HCT116 (cell line): ENCODE results near the gene RFX2. TPM values are rescaled to one million over a fixed set of nuclear protein-coding genes. Genes with fewer than 3 reads are reported as not detected.
A peak's percentile ranks its signal among the peaks of the same experiment; 100 is the strongest.

ENCODE experiments used
- ATAC-seq: fragments of 200-7000 bp; cut with Tn5 transposase; 2 replicates; pipeline ENCODE4 v1.9.1; 2020; ENCODE audit warnings: mild to moderate bottlenecking, moderate library complexity
- BruUV-seq: library from RNA; stranded (reverse); fragments of 400-500 nt; replicated peaks from 2 replicates; lab custom pipeline; 2021; lab: Mats Ljungman, UMichigan
- CTCF ChIA-PET: fragments of 300-600 bp; sonication (Branson Sonifier 250); formaldehyde crosslinking; loops from one replicate; lab custom pipeline; 2021; ENCODE audit warnings: antibody characterized with exemption; lab: Charles Lee
- POLR2A ChIA-PET: fragments of 300-600, 350-600 bp; sonication (Branson Sonifier 250); formaldehyde crosslinking; loops from one replicate; lab custom pipeline; 2021; ENCODE audit warnings: antibody characterized with exemption; lab: Charles Lee
- RAD21 ChIA-PET, 2 experiments: fragments of 300-600 bp; sonication (Branson Sonifier 250); formaldehyde crosslinking; loops; one replicate each; lab custom pipeline; 2023; ENCODE audit warnings: low total read pairs in 2 of 2; ENCODE audit not compliant: uncharacterized antibody in 2 of 2, unreplicated experiment in 2 of 2, low non-redundant PET in 1 of 2; lab: Charles Lee
- DNase-seq: peaks from one replicate; pipeline ENCODE4 v3.0.0-alpha.2; 2010; ENCODE audit warnings: low read depth, low spot score
- H2AFZ ChIP-seq: fragments of 200-600 bp; shearing (Covaris generic), sonication (generic); 2 replicates; pipeline ENCODE4 v1.6.1; 2017; ENCODE audit warnings: low read depth, mixed run types, mixed read lengths, antibody characterized with exemption, low read length; ENCODE audit not compliant: poor library complexity, severe bottlenecking
- H3K27ac ChIP-seq: 2 replicates; pipeline ENCODE4 v1.5.1; 2012; ENCODE audit warnings: low read depth, low read length
- H3K27me3 ChIP-seq: fragments of 200-600 bp; sonication (generic); 2 replicates; pipeline ENCODE4 v1.6.1; 2016; ENCODE audit warnings: mixed run types, low read length, mixed read lengths; ENCODE audit not compliant: insufficient read depth
- H3K36me3 ChIP-seq, 2 experiments: fragments of 200-500 bp in 1 of 2; fragments of 200-600 bp in 1 of 2; sonication (Bioruptor generic) in 1 of 2; sonication (generic) in 1 of 2; 2 replicates each; pipeline versions ENCODE4 v1.5.1 to v1.6.1; 2014 to 2016; ENCODE audit warnings: low read length in 2 of 2, inconsistent platforms in 1 of 2, mixed read lengths in 1 of 2, mixed run types in 1 of 2; ENCODE audit not compliant: insufficient read depth in 2 of 2, control insufficient read depth in 1 of 2
- H3K4me1 ChIP-seq, 2 experiments: fragments of 200-600 bp in 1 of 2; sonication (generic) in 1 of 2; 2 replicates each; pipeline versions ENCODE4 v1.5.1 to v1.6.1; 2012 to 2017; ENCODE audit warnings: low read length in 2 of 2, inconsistent platforms in 1 of 2, mild to moderate bottlenecking in 1 of 2, mixed read lengths in 1 of 2, mixed run types in 1 of 2, moderate library complexity in 1 of 2; ENCODE audit not compliant: insufficient read depth in 2 of 2, control insufficient read depth in 1 of 2
- H3K4me2 ChIP-seq: fragments of 200-600 bp; sonication (generic); 2 replicates; pipeline ENCODE4 v1.6.1; 2017; ENCODE audit warnings: mixed run types, low read length, mixed read lengths
- H3K4me3 ChIP-seq, 2 experiments: fragments of 200-600 bp in 1 of 2; sonication (generic) in 1 of 2; replicated peaks in 1 of 2; 2 replicates each; pipeline ENCODE4 v1.5.1; 2011 to 2016; ENCODE audit warnings: low read length in 2 of 2, control low read depth in 1 of 2, low read depth in 1 of 2, mild to moderate bottlenecking in 1 of 2, mixed read lengths in 1 of 2, mixed run types in 1 of 2
- H3K79me2 ChIP-seq: fragments of 200-600 bp; sonication (generic); 2 replicates; pipeline ENCODE4 v1.6.1; 2017; ENCODE audit warnings: mild to moderate bottlenecking, mixed run types, low read length, moderate library complexity, mixed read lengths; ENCODE audit not compliant: insufficient read depth
- H3K9ac ChIP-seq: fragments of 200-600 bp; sonication (generic); 2 replicates; pipeline ENCODE4 v1.6.1; 2016; ENCODE audit warnings: low read length, mixed read lengths
- H3K9me2 ChIP-seq: fragments of 200-600 bp; sonication (generic), shearing (Covaris generic); 2 replicates; pipeline ENCODE4 v1.6.1; 2017; ENCODE audit warnings: mixed run types, mild to moderate bottlenecking, moderate library complexity; ENCODE audit not compliant: insufficient read depth
- H3K9me3 ChIP-seq, 2 experiments: fragments of 200-500 bp in 1 of 2; fragments of 200-600 bp in 1 of 2; sonication (Bioruptor generic) in 1 of 2; sonication (generic) in 1 of 2; 2 replicates each; pipeline ENCODE4 v1.6.1; 2014 to 2017; ENCODE audit warnings: low read length in 2 of 2, mixed read lengths in 2 of 2, inconsistent platforms in 1 of 2, low read depth in 1 of 2, mild to moderate bottlenecking in 1 of 2, mixed run types in 1 of 2, moderate library complexity in 1 of 2; ENCODE audit not compliant: control insufficient read depth in 1 of 2, insufficient read depth in 1 of 2
- H4K20me1 ChIP-seq: fragments of 200-600 bp; sonication (generic), shearing (Covaris generic); 2 replicates; pipeline ENCODE4 v1.6.1; 2017; ENCODE audit warnings: mixed run types, mild to moderate bottlenecking, moderate library complexity; ENCODE audit not compliant: insufficient read depth
- ATF3 ChIP-seq: IDR thresholded peaks from 2 replicates; pipeline ENCODE4 v1.6.1; 2012
- CBX3 ChIP-seq: IDR thresholded peaks from 2 replicates; pipeline ENCODE4 v1.6.1; 2012; ENCODE audit warnings: low read depth
- CEBPB ChIP-seq: IDR thresholded peaks from 2 replicates; pipeline ENCODE4 v1.6.1; 2012; ENCODE audit warnings: low read depth
- CTCF ChIP-seq, 3 experiments: fragments of 200-600 bp in 1 of 3; sonication (generic) in 1 of 3; IDR thresholded peaks in 2 of 3; conservative IDR thresholded peaks in 1 of 3; 2 replicates each; pipeline ENCODE4 v1.5.1; 2012 to 2017; ENCODE audit warnings: low read depth in 2 of 3, low read length in 2 of 3, antibody characterized with exemption in 1 of 3, borderline replicate concordance in 1 of 3, control low read depth in 1 of 3, mild to moderate bottlenecking in 1 of 3, mixed read lengths in 1 of 3, mixed run types in 1 of 3, moderate library complexity in 1 of 3; ENCODE audit not compliant: insufficient read depth in 1 of 3
- EGR1 ChIP-seq: IDR thresholded peaks from 2 replicates; pipeline ENCODE4 v1.6.1; 2012; ENCODE audit warnings: low read depth
- ELF1 ChIP-seq: IDR thresholded peaks from 2 replicates; pipeline ENCODE4 v1.6.1; 2012; ENCODE audit warnings: low read depth, borderline replicate concordance
- EZH2 ChIP-seq: fragments of 200-600 bp; sonication (generic); IDR thresholded peaks from 2 replicates; pipeline ENCODE4 v1.6.1; 2017; ENCODE audit warnings: antibody characterized with exemption, mixed run types
- FOSL1 ChIP-seq: IDR thresholded peaks from 2 replicates; pipeline ENCODE4 v1.6.1; 2012; ENCODE audit warnings: low read depth
- JUND ChIP-seq: IDR thresholded peaks from 2 replicates; pipeline ENCODE4 v1.6.1; 2012
- MAX ChIP-seq: IDR thresholded peaks from 2 replicates; pipeline ENCODE4 v1.6.1; 2012
- POLR2A ChIP-seq: IDR thresholded peaks from 2 replicates; pipeline ENCODE4 v1.7.0; 2011; ENCODE audit warnings: borderline replicate concordance; ENCODE audit not compliant: insufficient read depth, insufficient read length; ENCODE audit errors: extremely low read depth
- POLR2AphosphoS5 ChIP-seq: IDR thresholded peaks from 2 replicates; pipeline ENCODE4 v1.6.1; 2011; ENCODE audit warnings: mild to moderate bottlenecking, low read depth, low read length, moderate library complexity
- RAD21 ChIP-seq: IDR thresholded peaks from 2 replicates; pipeline ENCODE4 v1.6.1; 2012; ENCODE audit warnings: low read depth, mild to moderate bottlenecking
- REST ChIP-seq: IDR thresholded peaks from 2 replicates; pipeline ENCODE4 v1.6.1; 2012; ENCODE audit warnings: low read depth
- SRF ChIP-seq: IDR thresholded peaks from 2 replicates; pipeline ENCODE4 v1.6.1; 2012; ENCODE audit warnings: low read depth
- YY1 ChIP-seq: IDR thresholded peaks from 2 replicates; pipeline ENCODE4 v1.6.1; 2011; ENCODE audit warnings: low read length, low read depth, moderate library complexity, mild to moderate bottlenecking; ENCODE audit not compliant: insufficient replicate concordance; ENCODE audit errors: extremely low read depth
- ZBTB33 ChIP-seq: IDR thresholded peaks from 2 replicates; pipeline ENCODE4 v1.6.1; 2011; ENCODE audit warnings: mild to moderate bottlenecking, low read length, moderate library complexity; ENCODE audit not compliant: insufficient replicate concordance; ENCODE audit errors: extremely low read depth
- ZNF274 ChIP-seq: fragments of 200-500 bp; sonication (Bioruptor generic); IDR thresholded peaks from 2 replicates; pipeline ENCODE4 v1.6.1; 2014; ENCODE audit warnings: mild to moderate bottlenecking, low read depth, low read length, inconsistent platforms
- intact Hi-C: fragments of 100-400 bp; cut with micrococcal nuclease; formaldehyde crosslinking; loops from 2 replicates; pipeline ENCODE4 v1.10.0; 2022
- total RNA-seq: library from RNA; stranded (reverse); gene quantifications from one replicate; pipeline ENCODE4 v1.2.1, GENCODE V29; 2021; ENCODE audit not compliant: unreplicated experiment

The RFX2 gene
- total RNA-seq, 1 experiment from 2014 or later = 13.7 TPM

- Histone ChIP-seq H4K20me1 (no peaks in the 10 kb centered on the region), H2AFZ (no peak overlapping the region), H3K9me3 (no peaks in the 10 kb centered on the region), H3K79me2 (peaks cover 59% of the 10 kb centered on the region), H3K9me2 (no peaks in the 10 kb centered on the region), H3K4me1 (peaks cover 7 to 22% of the 10 kb centered on the region in 2 experiments), H3K9ac (peak overlapping the region; percentile 97), H3K4me2 (peak overlapping the region; percentile 92), H3K36me3 (peaks cover 2 to 11% of the 10 kb centered on the region in 2 experiments; a peak in 3 of 4 replicates), H3K4me3 (peak overlapping the region; percentile 93 to 96), H3K27ac (peak overlapping the region; percentile 65), H3K27me3 (no peaks in the 10 kb centered on the region)
- ChIA-PET CTCF (interaction anchor here (0.8 to 4.3 kb wide), 6 partner anchors 9 to 174 kb away, joined by 3 to 20 read pairs (median 5); partner anchors contain the start of gene NDUFA11), POLR2A (interaction anchor here (0.9 to 1.5 kb wide), 2 partner anchors 9 to 175 kb away, joined by 3 to 4 read pairs; partner anchors contain the start of gene NRTN), RAD21 (interaction anchor here in 1 of 2 experiments (1.5 kb wide), 1 partner anchor 175 kb away, joined by 3 read pairs; no protein-coding TSS in a partner anchor)
- TSS peak; percentile 85 for BruUV-seq
- intact Hi-C loops = no loop called here
- ATAC-seq = no peak
- no peak for DNase-seq
- TF ChIP-seq REST = no peak
- no peak for TF ChIP-seq CBX3
- TF ChIP-seq MAX = no peak
- TF ChIP-seq CEBPB = no peak
- TF ChIP-seq POLR2AphosphoS5 = no peak
- TF ChIP-seq JUND = no peak
- no peak for TF ChIP-seq POLR2A
- no peak for TF ChIP-seq FOSL1
- TF ChIP-seq CTCF (IDR thresholded peaks at IDR 0.05 in 2 of 3, conservative IDR thresholded peaks at IDR 0.05 in 1 of 3; ENCODE audit: borderline replicate concordance in 1 of 3, insufficient read depth in 1 of 3, low read depth in 2 of 3, low read length in 2 of 3) = no peak
- TF ChIP-seq ZBTB33 = no peak
- TF ChIP-seq EZH2 = no peak
- no peak for TF ChIP-seq RAD21
- TF ChIP-seq ZNF274 = no peak
- TF ChIP-seq EGR1 = no peak
- no peak for TF ChIP-seq ATF3
- no peak for TF ChIP-seq ELF1
- no peak for TF ChIP-seq YY1
- TF ChIP-seq SRF = no peak
These were observed 131.4 kb downstream of the RFX2 start for GRCh38 chr19:5978606-5979552.
